ENCODE results near the gene TEX13B.

TEX13B gene

DNA sequence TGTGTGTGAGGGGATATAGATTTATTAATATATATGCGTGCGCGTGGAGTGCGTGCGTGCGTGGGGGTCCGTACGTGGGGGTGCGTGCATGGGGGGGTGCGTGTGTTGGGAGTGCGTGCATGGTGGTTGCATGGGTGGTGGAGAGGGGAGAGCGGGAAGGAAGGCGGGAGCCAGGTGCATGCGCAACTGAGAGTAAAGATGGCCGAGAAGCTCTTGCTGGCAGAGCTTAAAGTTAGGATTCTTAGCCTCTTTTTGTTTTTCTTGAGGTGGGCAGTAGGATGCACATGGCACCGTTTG, 45.8 kb downstream of the TEX13B start:
- no peak for DNase-seq (ENCODE audit: low read depth in 2 of 2, low spot score in 1 of 2)

DNA sequence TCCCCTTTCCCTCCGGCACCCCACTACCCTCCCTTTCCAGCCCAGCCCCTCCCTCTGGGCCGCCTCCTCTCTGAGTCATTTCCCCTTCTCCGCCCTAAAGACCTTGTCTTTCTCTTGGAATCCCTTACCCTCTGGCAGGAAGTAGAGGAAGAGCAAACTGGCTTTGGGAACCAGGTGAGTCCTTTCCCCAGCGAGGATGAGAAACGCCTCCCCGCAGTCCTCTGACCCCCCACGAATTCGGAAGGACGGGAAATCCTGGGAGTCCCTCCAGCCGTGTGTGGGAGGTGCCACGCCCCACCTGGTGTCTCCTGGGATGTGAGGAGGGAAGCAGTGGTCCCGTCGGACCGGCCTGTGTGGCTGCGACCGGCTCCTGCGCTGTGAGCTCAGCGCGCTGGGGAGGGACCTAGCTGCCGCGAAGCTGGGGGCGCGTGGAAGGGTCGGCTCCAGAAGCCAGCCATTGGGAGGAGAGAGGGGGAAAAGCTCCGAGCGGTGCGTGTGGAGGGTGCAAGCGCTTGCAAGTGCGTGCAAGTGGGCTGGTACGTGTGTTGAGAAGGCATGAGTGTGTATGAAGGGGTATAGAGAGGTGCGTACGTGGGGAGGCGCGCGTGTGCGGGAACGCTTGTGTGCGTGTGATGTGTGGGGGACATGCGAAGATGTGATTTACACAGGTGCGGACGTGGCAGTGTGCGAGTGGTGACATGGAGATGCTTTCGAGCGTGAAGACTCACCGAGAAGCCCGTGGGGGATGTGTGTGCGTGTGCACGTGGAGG, 46.3 kb downstream of the TEX13B start:
- no peak for DNase-seq (ENCODE audit: low read depth in 2 of 2, low spot score in 1 of 2)

DNA sequence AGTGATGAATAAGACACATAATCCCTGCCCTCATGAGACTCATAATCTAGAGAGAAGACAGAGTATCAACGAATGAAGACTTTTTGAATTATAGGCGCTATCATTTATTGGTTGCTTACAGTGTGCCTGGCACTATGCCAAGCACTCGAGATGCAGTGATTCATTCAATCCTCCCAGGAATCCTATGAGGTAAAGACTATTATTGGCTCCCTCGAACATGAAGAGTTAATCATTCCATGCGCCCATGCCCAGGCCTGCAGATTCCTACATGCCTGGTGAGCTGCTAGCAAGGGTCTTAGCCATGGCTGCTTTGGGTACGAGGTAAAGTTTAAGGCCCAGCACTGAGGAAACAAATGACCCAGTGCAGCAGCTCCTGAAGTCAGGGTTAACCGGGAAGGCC, 47.0 kb downstream of the TEX13B start:
- DNase-seq (ENCODE audit: low read depth in 2 of 2, low spot score in 1 of 2) = no peak

DNA sequence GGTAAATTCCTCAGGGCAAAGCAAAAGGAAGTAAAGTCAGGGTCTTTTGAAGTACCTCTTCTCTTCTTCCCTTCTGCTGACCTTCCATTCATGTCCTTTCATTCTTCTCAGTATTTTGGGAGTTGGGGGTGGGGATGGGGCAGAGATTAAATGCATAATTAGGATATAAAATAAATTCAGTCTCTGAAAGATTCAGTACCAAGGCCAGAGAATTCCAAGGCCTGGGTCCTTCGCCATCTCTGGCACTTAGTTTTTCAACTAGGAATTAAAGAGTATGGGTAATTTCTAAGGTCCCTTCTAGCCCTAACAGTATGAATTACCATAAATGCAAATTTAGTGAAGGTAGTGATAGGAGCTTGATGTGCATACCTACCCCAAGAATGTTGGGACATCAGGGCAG, 47.9 kb downstream of the TEX13B start:
- DNase-seq (ENCODE audit: low read depth in 2 of 2, low spot score in 1 of 2) = no peak
